ENCODE results near the gene PHYKPL. TPM values are rescaled to one million over a fixed set of nuclear protein-coding genes. Genes with fewer than 3 reads are reported as not detected.

PHYKPL gene
- total and polyA plus RNA-seq, 2 of the 13 experiments (the other 11 are each of a cell fraction or from before 2014, with no cell fraction given) = 18.0 to 78.6 TPM

DNA sequence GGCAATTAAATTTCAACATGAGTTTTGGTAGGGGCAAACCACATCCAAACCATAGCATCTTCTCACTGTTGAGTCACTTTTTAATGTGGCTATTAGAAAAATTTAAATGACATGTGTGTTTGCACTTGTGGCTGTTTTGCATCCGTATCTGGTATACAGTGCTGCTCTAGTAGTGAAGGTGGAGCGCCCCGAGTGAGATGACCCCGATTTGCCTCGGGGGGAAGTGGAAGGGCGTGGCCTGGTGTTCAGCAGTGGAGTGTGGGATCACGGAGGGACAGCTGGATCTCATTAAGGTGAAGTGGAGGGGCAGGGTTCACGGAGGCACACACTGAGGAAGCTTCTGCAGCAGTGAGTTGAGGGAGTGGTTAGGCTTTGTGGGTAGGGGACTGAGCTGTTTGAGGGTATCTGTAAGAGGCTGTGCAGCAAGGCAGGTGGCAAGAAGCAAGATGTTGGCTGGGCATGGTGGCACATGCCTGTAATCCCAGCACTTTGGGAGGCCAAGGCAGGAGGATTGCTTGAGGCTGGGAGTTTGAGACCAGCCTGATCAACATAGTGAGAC, 39.3 kb downstream of the PHYKPL start:
- no peaks in the 10 kb centered on the region for H3K9me3 ChIP-seq (ENCODE audit: low read length)
- no peaks in the 10 kb centered on the region for H4K20me1 ChIP-seq (ENCODE audit: insufficient read depth, low read length)
- H3K36me3 ChIP-seq (replicated peaks in 1 of 2; ENCODE audit: control insufficient read depth in 1 of 2, insufficient read depth in 2 of 2, low read length in 2 of 2) = no peaks in the 10 kb centered on the region
- H3K4me2 ChIP-seq (ENCODE audit: low read depth, low read length) = no peak overlapping the region
- ChIA-PET POLR2A (no interaction called here), CTCF (ENCODE audit: low intra/inter-chr PET ratio, low total read pairs) (no interaction called here)
- peaks cover 12% of the 10 kb centered on the region for H3K4me1 ChIP-seq (ENCODE audit: insufficient read depth, low read length)
- no peak overlapping the region for H2AFZ ChIP-seq (ENCODE audit: low read length)
- in situ Hi-C loops (cut with HindIII; ENCODE audit: extremely low pct_ligation_motif_present, low pct_unique_long_range_greater_than_20kb) = no loop called here
- no TSS peak for BruUV-seq (replicated peaks)
- 18% methylated on average over 8 of the region's 8 CpGs for WGBS (ENCODE audit: low lambda C conversion rate)
- DNase-seq (ENCODE audit: low spot score) (no peak), FAIRE-seq (no peak), ATAC-seq (no peak)
- no peaks in the 10 kb centered on the region for H3K79me2 ChIP-seq (ENCODE audit: insufficient read depth, low read length)
- H3K27me3 ChIP-seq (ENCODE audit: control insufficient read depth in 1 of 2, insufficient read depth in 2 of 2, low read length in 2 of 2) = peaks cover 0 to 22% of the 10 kb centered on the region in 2 experiments; a peak in 3 of 5 replicates
- H3K9ac ChIP-seq (ENCODE audit: insufficient read depth, low read depth, low read length) = no peak overlapping the region
- H3K27ac ChIP-seq (ENCODE audit: extremely low read length, insufficient read depth, low read length) = no peak overlapping the region
- intact Hi-C loops (cut with micrococcal nuclease; ENCODE audit: unreplicated experiment) = no loop called here
- no peak overlapping the region for H3K4me3 ChIP-seq (replicated peaks in 1 of 3; ENCODE audit: insufficient read depth in 1 of 3, low read depth in 2 of 3, low read length in 3 of 3)
- TF ChIP-seq ZSCAN9 (CRISPR knock-in tag; IDR thresholded peaks at IDR 0.05; ENCODE audit: borderline replicate concordance) (no peak), KLF11 (CRISPR knock-in tag; IDR thresholded peaks at IDR 0.05) (no peak), ZNF468 (CRISPR knock-in tag; IDR thresholded peaks at IDR 0.05) (no peak), JUND (CRISPR knock-in tag; IDR thresholded peaks at IDR 0.05) (no peak), NFE2L2 (IDR thresholded peaks at IDR 0.05; ENCODE audit: low read length) (no peak), AHR (CRISPR knock-in tag; IDR thresholded peaks at IDR 0.05) (no peak), THYN1 (CRISPR knock-in tag; IDR thresholded peaks at IDR 0.05; ENCODE audit: borderline replicate concordance, low read depth) (no peak), ZKSCAN8 (CRISPR knock-in tag; IDR thresholded peaks at IDR 0.05; ENCODE audit: borderline replicate concordance) (no peak), HNF4A (CRISPR knock-in tag; IDR thresholded peaks at IDR 0.05) (no peak), NCOA5 (CRISPR knock-in tag; IDR thresholded peaks at IDR 0.05) (no peak)
- TF ChIP-seq, protein P1, sequence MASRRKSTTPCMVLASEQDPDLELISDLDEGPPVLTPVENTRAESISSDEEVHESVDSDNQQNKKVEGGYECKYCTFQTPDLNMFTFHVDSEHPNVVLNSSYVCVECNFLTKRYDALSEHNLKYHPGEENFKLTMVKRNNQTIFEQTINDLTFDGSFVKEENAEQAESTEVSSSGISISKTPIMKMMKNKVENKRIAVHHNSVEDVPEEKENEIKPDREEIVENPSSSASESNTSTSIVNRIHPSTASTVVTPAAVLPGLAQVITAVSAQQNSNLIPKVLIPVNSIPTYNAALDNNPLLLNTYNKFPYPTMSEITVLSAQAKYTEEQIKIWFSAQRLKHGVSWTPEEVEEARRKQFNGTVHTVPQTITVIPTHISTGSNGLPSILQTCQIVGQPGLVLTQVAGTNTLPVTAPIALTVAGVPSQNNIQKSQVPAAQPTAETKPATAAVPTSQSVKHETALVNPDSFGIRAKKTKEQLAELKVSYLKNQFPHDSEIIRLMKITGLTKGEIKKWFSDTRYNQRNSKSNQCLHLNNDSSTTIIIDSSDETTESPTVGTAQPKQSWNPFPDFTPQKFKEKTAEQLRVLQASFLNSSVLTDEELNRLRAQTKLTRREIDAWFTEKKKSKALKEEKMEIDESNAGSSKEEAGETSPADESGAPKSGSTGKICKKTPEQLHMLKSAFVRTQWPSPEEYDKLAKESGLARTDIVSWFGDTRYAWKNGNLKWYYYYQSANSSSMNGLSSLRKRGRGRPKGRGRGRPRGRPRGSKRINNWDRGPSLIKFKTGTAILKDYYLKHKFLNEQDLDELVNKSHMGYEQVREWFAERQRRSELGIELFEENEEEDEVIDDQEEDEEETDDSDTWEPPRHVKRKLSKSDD (CRISPR knock-in tag; IDR thresholded peaks at IDR 0.05; ENCODE audit: low read depth) = no peak
- TF ChIP-seq, protein P2, sequence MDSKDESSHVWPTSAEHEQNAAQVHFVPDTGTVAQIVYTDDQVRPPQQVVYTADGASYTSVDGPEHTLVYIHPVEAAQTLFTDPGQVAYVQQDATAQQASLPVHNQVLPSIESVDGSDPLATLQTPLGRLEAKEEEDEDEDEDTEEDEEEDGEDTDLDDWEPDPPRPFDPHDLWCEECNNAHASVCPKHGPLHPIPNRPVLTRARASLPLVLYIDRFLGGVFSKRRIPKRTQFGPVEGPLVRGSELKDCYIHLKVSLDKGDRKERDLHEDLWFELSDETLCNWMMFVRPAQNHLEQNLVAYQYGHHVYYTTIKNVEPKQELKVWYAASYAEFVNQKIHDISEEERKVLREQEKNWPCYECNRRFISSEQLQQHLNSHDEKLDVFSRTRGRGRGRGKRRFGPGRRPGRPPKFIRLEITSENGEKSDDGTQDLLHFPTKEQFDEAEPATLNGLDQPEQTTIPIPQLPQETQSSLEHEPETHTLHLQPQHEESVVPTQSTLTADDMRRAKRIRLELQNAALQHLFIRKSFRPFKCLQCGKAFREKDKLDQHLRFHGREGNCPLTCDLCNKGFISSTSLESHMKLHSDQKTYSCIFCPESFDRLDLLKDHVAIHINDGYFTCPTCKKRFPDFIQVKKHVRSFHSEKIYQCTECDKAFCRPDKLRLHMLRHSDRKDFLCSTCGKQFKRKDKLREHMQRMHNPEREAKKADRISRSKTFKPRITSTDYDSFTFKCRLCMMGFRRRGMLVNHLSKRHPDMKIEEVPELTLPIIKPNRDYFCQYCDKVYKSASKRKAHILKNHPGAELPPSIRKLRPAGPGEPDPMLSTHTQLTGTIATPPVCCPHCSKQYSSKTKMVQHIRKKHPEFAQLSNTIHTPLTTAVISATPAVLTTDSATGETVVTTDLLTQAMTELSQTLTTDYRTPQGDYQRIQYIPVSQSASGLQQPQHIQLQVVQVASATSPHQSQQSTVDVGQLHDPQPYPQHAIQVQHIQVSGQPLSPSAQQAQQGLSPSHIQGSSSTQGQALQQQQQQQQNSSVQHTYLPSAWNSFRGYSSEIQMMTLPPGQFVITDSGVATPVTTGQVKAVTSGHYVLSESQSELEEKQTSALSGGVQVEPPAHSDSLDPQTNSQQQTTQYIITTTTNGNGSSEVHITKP (CRISPR knock-in tag; IDR thresholded peaks at IDR 0.05; ENCODE audit: low read depth) = no peak
- TF ChIP-seq, protein P3, sequence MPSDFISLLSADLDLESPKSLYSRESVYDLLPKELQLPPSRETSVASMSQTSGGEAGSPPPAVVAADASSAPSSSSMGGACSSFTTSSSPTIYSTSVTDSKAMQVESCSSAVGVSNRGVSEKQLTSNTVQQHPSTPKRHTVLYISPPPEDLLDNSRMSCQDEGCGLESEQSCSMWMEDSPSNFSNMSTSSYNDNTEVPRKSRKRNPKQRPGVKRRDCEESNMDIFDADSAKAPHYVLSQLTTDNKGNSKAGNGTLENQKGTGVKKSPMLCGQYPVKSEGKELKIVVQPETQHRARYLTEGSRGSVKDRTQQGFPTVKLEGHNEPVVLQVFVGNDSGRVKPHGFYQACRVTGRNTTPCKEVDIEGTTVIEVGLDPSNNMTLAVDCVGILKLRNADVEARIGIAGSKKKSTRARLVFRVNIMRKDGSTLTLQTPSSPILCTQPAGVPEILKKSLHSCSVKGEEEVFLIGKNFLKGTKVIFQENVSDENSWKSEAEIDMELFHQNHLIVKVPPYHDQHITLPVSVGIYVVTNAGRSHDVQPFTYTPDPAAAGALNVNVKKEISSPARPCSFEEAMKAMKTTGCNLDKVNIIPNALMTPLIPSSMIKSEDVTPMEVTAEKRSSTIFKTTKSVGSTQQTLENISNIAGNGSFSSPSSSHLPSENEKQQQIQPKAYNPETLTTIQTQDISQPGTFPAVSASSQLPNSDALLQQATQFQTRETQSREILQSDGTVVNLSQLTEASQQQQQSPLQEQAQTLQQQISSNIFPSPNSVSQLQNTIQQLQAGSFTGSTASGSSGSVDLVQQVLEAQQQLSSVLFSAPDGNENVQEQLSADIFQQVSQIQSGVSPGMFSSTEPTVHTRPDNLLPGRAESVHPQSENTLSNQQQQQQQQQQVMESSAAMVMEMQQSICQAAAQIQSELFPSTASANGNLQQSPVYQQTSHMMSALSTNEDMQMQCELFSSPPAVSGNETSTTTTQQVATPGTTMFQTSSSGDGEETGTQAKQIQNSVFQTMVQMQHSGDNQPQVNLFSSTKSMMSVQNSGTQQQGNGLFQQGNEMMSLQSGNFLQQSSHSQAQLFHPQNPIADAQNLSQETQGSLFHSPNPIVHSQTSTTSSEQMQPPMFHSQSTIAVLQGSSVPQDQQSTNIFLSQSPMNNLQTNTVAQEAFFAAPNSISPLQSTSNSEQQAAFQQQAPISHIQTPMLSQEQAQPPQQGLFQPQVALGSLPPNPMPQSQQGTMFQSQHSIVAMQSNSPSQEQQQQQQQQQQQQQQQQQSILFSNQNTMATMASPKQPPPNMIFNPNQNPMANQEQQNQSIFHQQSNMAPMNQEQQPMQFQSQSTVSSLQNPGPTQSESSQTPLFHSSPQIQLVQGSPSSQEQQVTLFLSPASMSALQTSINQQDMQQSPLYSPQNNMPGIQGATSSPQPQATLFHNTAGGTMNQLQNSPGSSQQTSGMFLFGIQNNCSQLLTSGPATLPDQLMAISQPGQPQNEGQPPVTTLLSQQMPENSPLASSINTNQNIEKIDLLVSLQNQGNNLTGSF (CRISPR knock-in tag; IDR thresholded peaks at IDR 0.05) = no peak
